IMR-90 (cell line): ENCODE measurements around the gene FXYD5.

Experiments
- CEBPB ChIP-seq: IDR thresholded peaks from 2 replicates; pipeline ENCODE4 v1.6.1; 2012; ENCODE audit warnings: low read depth, low read length, improper control_type of control experiment
- MAFK ChIP-seq: IDR thresholded peaks from 2 replicates; pipeline ENCODE4 v1.6.1; 2012; ENCODE audit warnings: low read depth, low read length, improper control_type of control experiment
- RAD21 ChIP-seq: IDR thresholded peaks from 2 replicates; pipeline ENCODE4 v1.6.1; 2012; ENCODE audit warnings: low read length, improper control_type of control experiment
- RCOR1 ChIP-seq: IDR thresholded peaks from 2 replicates; pipeline ENCODE4 v1.6.1; 2012; ENCODE audit warnings: mild to moderate bottlenecking, low read length, improper control_type of control experiment; ENCODE audit not compliant: insufficient replicate concordance
- SMC3 ChIP-seq: fragments of 150-350 bp; IDR thresholded peaks from 2 replicates; pipeline ENCODE4 v1.6.1; 2016; ENCODE audit warnings: low read depth, mild to moderate bottlenecking, antibody characterized with exemption, low read length, moderate library complexity
- TF ChIP-seq, protein P1 (sequence below): conservative IDR thresholded peaks from 2 replicates; pipeline ENCODE4 v1.5.1; 2012; ENCODE audit warnings: mild to moderate bottlenecking, low read depth, low read length, improper control_type of control experiment
- TF ChIP-seq, protein P2 (sequence below): fragments of 150-350 bp; IDR thresholded peaks from 2 replicates; pipeline ENCODE4 v1.6.1; 2017; ENCODE audit warnings: mild to moderate bottlenecking, antibody characterized with exemption, low read length, low read depth

DNA sequence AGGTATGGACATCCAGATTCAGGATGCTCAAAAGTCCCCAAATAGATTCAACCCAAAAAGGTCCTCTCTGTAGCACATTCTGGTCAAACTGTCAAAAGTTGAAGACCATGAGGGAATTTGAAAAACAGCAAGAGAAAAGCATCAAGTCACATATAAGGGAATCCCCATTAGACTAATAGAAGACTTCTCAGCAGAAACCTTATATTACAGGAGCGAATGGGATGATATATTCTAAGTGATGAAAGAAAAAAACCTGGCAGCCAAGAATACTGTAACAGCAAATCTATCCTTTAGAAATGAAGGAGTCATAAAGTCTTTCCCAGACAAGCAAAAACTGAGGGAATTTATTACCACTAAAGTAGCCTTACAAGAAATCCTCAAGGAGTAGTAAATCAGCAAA lies 29.7 kb downstream of the FXYD5 start:
- no peak for TF ChIP-seq CEBPB
- TF ChIP-seq, protein P1, sequence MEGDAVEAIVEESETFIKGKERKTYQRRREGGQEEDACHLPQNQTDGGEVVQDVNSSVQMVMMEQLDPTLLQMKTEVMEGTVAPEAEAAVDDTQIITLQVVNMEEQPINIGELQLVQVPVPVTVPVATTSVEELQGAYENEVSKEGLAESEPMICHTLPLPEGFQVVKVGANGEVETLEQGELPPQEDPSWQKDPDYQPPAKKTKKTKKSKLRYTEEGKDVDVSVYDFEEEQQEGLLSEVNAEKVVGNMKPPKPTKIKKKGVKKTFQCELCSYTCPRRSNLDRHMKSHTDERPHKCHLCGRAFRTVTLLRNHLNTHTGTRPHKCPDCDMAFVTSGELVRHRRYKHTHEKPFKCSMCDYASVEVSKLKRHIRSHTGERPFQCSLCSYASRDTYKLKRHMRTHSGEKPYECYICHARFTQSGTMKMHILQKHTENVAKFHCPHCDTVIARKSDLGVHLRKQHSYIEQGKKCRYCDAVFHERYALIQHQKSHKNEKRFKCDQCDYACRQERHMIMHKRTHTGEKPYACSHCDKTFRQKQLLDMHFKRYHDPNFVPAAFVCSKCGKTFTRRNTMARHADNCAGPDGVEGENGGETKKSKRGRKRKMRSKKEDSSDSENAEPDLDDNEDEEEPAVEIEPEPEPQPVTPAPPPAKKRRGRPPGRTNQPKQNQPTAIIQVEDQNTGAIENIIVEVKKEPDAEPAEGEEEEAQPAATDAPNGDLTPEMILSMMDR = no peak
- TF ChIP-seq, protein P2, sequence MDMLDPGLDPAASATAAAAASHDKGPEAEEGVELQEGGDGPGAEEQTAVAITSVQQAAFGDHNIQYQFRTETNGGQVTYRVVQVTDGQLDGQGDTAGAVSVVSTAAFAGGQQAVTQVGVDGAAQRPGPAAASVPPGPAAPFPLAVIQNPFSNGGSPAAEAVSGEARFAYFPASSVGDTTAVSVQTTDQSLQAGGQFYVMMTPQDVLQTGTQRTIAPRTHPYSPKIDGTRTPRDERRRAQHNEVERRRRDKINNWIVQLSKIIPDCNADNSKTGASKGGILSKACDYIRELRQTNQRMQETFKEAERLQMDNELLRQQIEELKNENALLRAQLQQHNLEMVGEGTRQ = no peak
- TF ChIP-seq SMC3 = no peak
- TF ChIP-seq MAFK = no peak
- no peak for TF ChIP-seq RAD21
- no peak for TF ChIP-seq RCOR1
